Kasumi-1 (cell line): ENCODE results near the gene DUOX1.
"Not testable (repeated sequence)": the region's sequence is repeated elsewhere in the genome, so short reads cannot be mapped to it uniquely, and the experiment has no call there.

Experiments used
- DNase-seq, 2 experiments: peaks; one replicate each; lab custom pipeline; 2025; lab: John Stamatoyannopoulos, UW

DUOX1 gene

DNA sequence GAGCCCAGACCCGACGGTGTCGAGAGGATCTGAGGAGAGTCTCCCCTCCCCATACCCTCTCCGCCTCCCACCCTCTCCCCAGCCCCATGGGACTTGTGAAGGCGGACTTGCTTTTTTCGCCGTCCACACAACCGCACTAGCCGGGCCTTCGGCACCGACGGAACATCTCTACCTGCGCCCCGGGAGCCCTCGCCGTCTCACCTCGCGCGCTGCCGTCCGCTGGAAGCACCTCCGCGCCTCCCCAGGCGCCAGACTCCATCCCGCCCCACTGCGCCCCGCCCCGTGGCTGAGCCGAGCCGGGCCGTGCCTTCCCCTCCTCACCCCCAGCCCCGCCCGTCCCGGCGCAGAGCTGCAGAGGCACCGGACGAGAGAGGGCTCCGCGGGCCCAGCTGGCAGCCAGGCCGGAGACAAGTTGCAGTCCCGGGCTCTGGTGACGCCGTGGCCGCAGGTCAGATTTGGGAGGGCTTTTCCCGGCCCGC is at the start of gene DUOX1, which contains the start of gene DUOXA1:
DUOX1 (plus strand) TSS at position 344 of the 479 bp plus-strand sequence. CDS start 1,973 bp downstream, outside the sequence.
DUOXA1 (minus strand) TSS at position 229 of the 479 bp plus-strand sequence. CDS start 6,865 bp downstream, outside the sequence.
- DNase-seq = no peak

GRCh38 chr15:45080593-45080992 is 49.2 kb upstream of the DUOX1 start:
- not testable (repeated sequence) for DNase-seq

- DNase-seq = not testable (repeated sequence)
Measured at GRCh38 chr15:45082412-45082811, 47.4 kb upstream of the DUOX1 start.

GRCh38 chr15:45083223-45083622 is 46.6 kb upstream of the DUOX1 start:
- no peak for DNase-seq

- DNase-seq = no peak
Measured at GRCh38 chr15:45084163-45084562, 45.6 kb upstream of the DUOX1 start.

DNA sequence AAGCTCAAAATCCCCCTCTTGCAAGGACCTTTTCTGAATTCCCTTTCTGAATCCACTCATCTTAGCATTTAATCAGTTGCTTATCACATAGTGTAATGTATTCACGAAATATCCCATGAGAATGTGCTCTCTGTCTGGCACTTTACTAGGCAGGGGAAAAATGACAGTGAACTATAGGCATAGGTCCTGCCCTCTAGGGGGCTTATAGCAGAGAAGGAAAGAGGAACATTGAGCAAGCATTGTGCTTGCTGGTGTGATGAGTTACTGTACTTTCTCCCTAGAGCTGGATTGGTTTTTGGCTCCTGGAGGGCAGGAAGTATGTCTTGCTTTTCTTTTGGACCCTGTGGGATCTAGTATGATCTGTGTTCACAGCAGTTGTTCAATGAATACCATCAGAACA is 42.3 kb upstream of the DUOX1 start:
- DNase-seq = peak; percentile 4 to 11

- no peak for DNase-seq
Measured at GRCh38 chr15:45088801-45089711, 40.7 kb upstream of the DUOX1 start.

DNA sequence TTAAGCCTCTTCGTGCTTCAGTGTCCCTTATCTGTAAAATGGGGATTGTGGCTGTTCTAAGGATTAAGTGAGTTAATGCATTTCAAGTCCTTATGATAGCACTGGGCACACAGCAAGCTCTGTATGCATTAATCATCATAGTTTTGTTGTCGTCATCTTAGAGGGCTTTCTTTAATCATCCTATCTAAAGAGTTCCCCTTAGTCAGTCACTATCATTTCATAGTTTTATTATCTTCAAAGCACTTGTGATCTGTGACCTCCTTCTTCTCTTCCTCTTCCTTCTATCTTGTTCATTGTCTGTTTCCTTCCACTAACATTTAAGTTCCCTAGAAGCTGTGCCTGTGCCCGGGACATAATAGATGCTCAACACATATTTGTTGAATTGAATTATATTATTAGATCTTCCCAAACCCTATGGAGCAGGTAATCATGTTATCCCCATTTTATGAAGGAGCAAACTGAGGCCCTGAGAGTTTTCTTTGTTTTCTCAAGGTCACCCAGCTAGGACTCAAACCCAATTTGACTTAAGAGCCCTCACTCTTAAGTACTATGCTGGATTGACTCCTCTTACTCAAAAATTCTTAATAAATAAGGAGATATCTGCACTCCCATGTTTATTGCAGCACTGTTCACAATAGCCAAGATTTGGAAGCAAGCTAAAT is 40.0 kb upstream of the DUOX1 start:
- DNase-seq = no peak

GRCh38 chr15:45091161-45091560 is 38.6 kb upstream of the DUOX1 start:
- DNase-seq = no peak

- no peak for DNase-seq
Measured at GRCh38 chr15:45091576-45091975, 38.2 kb upstream of the DUOX1 start.

DNA sequence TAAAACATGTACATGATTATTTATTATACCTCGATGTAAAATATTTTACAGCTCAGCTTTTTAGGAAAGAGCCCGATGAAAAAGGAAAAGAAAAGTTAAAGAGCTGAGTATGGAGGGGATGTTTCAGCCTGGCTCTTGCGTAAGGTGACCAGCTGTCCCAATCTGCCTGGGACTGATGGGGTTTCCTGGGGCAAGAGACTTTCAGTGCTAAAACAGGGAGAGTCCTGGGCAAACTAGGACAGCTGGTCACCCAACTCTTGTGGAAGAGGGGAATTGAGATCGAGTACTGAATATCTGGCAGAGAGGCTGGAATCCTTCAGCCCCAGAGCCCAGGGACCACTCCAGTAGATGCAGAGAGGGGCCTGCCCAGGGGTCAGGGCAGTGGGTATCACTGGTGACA is 36.8 kb upstream of the DUOX1 start:
- DNase-seq = no peak

GRCh38 chr15:45093622-45094357 is 36.0 kb upstream of the DUOX1 start:
- no peak for DNase-seq

DNA sequence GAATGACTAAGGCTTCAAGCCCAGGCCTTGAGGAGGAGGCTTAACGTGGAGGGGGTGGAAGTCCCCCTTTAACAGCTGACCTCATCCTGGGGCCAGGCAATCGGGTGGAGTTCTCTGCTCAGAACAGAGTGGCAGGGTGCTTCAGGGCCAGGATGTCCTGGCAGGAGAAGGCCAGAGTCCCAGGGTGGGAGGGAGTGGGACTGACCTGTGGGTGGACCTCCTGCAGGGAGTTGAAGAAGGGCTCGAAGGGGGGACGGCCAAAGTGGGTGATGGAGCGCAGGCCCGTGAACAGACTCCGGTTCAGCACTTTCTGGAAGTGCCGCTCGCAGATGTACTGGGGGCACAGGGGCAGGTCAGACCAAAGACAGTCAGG is 35.5 kb upstream of the DUOX1 start:
- DNase-seq = no peak

GRCh38 chr15:45095661-45096060 is 34.1 kb upstream of the DUOX1 start:
- DNase-seq = no peak

GRCh38 chr15:45097466-45097865 is 32.3 kb upstream of the DUOX1 start:
- DNase-seq = no peak

GRCh38 chr15:45099549-45100165 is 30.1 kb upstream of the DUOX1 start:
- DNase-seq = no peak

GRCh38 chr15:45100884-45101625 is 28.7 kb upstream of the DUOX1 start:
- no peak for DNase-seq

DNA sequence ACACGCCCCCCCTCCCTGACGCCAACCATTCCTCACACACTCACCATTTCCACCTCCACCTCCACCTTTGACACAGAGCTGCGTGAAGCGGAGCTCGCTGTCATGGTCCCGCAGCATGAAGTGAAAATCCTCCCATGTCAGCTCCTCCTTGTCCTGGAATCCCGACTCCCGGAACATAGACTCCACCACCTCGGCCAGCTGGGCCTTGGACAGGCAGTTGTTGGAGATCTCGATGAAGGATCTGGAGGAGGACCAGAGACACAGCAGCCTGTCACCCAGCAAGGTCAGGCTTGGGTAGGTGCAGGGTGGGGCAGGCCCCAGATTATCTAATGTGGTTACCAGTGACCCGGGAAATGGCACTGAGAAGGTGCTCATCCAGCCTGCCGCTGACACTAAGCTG is 28.0 kb upstream of the DUOX1 start:
- no peak for DNase-seq

GRCh38 chr15:45102226-45102625 is 27.6 kb upstream of the DUOX1 start:
- DNase-seq = no peak

DNA sequence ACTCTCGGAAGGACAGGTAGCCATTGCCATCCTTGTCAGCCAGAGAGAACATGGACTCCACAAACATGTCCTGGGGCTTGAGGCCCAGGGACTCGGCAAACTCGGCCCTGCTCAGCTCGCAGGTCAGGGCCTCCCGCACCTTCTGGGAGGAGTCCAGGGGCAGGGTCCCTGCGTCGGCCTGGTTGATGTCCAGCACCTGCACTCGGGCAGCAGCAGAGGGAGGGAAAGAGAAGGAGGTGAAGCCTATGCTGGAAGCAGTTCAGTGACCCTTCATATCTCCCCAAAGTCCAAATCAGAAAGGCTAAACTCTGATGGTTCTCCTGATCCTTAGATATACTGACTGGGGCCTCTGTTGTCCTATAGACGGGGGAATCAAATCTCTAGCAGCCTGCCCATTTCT is 25.6 kb upstream of the DUOX1 start:
- not testable (repeated sequence) for DNase-seq

- no peak for DNase-seq
Measured at GRCh38 chr15:45105586-45105985, 24.2 kb upstream of the DUOX1 start.
